ENCODE results near the gene LLCFC1.

Gene LLCFC1

GRCh38 chr7:142913566-142913965, 25.7 kb upstream of the LLCFC1 start:
- H3K9me3 Mint-ChIP-seq = no peaks in the 10 kb centered on the region
- TF ChIP-seq, protein P1, sequence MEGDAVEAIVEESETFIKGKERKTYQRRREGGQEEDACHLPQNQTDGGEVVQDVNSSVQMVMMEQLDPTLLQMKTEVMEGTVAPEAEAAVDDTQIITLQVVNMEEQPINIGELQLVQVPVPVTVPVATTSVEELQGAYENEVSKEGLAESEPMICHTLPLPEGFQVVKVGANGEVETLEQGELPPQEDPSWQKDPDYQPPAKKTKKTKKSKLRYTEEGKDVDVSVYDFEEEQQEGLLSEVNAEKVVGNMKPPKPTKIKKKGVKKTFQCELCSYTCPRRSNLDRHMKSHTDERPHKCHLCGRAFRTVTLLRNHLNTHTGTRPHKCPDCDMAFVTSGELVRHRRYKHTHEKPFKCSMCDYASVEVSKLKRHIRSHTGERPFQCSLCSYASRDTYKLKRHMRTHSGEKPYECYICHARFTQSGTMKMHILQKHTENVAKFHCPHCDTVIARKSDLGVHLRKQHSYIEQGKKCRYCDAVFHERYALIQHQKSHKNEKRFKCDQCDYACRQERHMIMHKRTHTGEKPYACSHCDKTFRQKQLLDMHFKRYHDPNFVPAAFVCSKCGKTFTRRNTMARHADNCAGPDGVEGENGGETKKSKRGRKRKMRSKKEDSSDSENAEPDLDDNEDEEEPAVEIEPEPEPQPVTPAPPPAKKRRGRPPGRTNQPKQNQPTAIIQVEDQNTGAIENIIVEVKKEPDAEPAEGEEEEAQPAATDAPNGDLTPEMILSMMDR (IDR thresholded peaks at IDR 0.05; ENCODE audit: unreplicated experiment in 3 of 3) = no peak
- H3K27ac Mint-ChIP-seq = no peak overlapping the region
- peaks cover 11% of the 10 kb centered on the region for H3K27me3 Mint-ChIP-seq (ENCODE audit: low read depth)
- no peaks in the 10 kb centered on the region for H3K36me3 Mint-ChIP-seq (ENCODE audit: low read depth)
- no peaks in the 10 kb centered on the region for H3K4me1 Mint-ChIP-seq
- H3K4me3 Mint-ChIP-seq = no peak overlapping the region

DNA sequence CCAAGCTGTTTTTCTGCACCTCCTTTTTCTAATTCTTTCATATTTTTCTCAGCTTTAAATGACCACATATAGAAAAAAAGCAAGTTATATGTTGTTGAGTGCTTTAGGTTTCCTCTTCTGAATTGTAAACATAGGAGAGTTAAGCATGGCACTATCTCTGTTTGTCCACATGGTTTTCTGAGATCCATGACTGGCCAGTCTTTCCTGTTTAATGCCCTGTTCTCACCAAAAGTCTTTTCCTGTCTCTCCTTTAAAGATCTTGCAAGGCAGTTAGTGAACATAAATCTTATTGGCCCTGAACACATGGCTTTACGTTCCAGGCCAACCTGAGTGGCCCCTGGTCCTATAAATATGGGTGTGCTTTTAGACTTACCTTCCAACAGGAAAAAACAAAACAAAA, 25.2 kb upstream of the LLCFC1 start:
- Mint-ChIP-seq H3K4me1 (no peaks in the 10 kb centered on the region), H3K4me3 (no peak overlapping the region), H3K27ac (no peak overlapping the region), H3K36me3 (ENCODE audit: low read depth) (no peaks in the 10 kb centered on the region), H3K9me3 (no peaks in the 10 kb centered on the region), H3K27me3 (ENCODE audit: low read depth) (peaks cover 11% of the 10 kb centered on the region)
- TF ChIP-seq, protein P1 (IDR thresholded peaks at IDR 0.05; ENCODE audit: unreplicated experiment in 3 of 3) = no peak

- TF ChIP-seq, protein P1 (IDR thresholded peaks at IDR 0.05; ENCODE audit: unreplicated experiment in 3 of 3) = no peak
- Mint-ChIP-seq H3K9me3 (no peaks in the 10 kb centered on the region), H3K27ac (no peak overlapping the region), H3K36me3 (ENCODE audit: low read depth) (no peaks in the 10 kb centered on the region), H3K4me1 (no peaks in the 10 kb centered on the region), H3K27me3 (ENCODE audit: low read depth) (peaks cover 14% of the 10 kb centered on the region), H3K4me3 (no peak overlapping the region)
These were observed 24.0 kb upstream of the LLCFC1 start for GRCh38 chr7:142915315-142915714.

DNA sequence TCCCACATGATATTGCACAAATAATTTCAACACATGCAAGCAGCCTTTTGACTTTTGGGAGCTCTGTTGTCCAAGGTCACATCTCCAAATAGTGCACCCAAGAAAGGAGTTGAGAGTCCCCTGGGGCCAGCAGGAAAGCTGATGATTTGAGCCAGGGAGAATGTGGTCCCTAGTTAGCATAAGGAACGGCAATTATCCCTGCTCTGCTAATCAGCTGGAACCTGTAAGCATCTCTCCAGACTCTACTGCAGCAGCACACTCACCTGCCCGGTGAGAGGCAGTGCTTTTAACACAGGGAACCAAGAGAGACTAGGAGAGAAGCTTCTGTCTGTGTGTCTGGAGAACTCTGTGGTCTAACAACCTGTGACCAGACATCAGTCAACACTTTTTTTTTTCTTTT, 22.8 kb upstream of the LLCFC1 start:
- Mint-ChIP-seq H3K9me3 (no peaks in the 10 kb centered on the region), H3K36me3 (ENCODE audit: low read depth) (no peaks in the 10 kb centered on the region), H3K27ac (no peak overlapping the region), H3K4me1 (no peaks in the 10 kb centered on the region), H3K4me3 (no peak overlapping the region), H3K27me3 (ENCODE audit: low read depth) (peaks cover 16% of the 10 kb centered on the region)
- TF ChIP-seq, protein P1 (IDR thresholded peaks at IDR 0.05; ENCODE audit: unreplicated experiment in 3 of 3) = no peak

GRCh38 chr7:142917447-142917846, 21.8 kb upstream of the LLCFC1 start:
- Mint-ChIP-seq H3K27me3 (ENCODE audit: low read depth) (peaks cover 16% of the 10 kb centered on the region), H3K4me1 (no peaks in the 10 kb centered on the region), H3K4me3 (no peak overlapping the region), H3K27ac (no peak overlapping the region), H3K9me3 (no peaks in the 10 kb centered on the region), H3K36me3 (ENCODE audit: low read depth) (no peaks in the 10 kb centered on the region)
- TF ChIP-seq, protein P1 (IDR thresholded peaks at IDR 0.05; ENCODE audit: unreplicated experiment in 3 of 3) = no peak

DNA sequence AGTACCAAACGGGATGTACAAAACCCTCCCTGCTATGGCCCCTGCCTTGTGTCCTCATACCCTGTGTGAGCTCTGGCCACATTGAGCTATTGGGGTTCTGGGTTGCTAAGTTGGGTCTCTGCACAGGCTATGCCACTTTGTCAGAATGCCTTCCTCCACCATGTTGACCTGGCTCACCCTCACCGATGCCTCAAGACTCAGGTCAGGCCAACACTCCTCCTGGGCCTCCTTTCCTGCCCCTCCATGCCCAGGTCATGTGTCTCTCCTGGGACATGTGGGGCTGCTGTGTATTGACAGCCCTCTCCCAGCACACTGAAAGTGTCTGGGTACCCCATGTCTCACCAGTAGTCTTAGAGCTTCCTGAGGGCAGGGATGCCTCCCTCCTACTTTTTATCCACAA, 20.4 kb upstream of the LLCFC1 start:
- Mint-ChIP-seq H3K4me1 (no peaks in the 10 kb centered on the region), H3K9me3 (no peaks in the 10 kb centered on the region), H3K27me3 (ENCODE audit: low read depth) (peaks cover 5% of the 10 kb centered on the region), H3K27ac (no peak overlapping the region), H3K4me3 (no peak overlapping the region), H3K36me3 (ENCODE audit: low read depth) (no peaks in the 10 kb centered on the region)
- TF ChIP-seq, protein P1 (IDR thresholded peaks at IDR 0.05; ENCODE audit: unreplicated experiment in 3 of 3) = no peak

Data from nephron (organoid).